ENCODE measurements around the gene AMBP. TPM values are rescaled to one million over a fixed set of nuclear protein-coding genes. Genes with fewer than 3 reads are reported as not detected.
A peak's percentile ranks its signal among the peaks of the same experiment; 100 is the strongest.

Gene AMBP
- total and polyA plus RNA-seq, 2 of the 13 experiments (the other 11 are each of a cell fraction or from before 2014, with no cell fraction given) = 1,510 to 2,580 TPM

- no peak; the same call in 1 of the 2 replicates for TF ChIP-seq POLR2AphosphoS2 (IDR thresholded peaks at IDR 0.05; ENCODE audit: low read depth, low read length)
- TF ChIP-seq ZNF503 (CRISPR knock-in tag; IDR thresholded peaks at IDR 0.05) = no peak
- TF ChIP-seq AGO2 (optimal IDR thresholded peaks at IDR 0.05; ENCODE audit: low read depth, low read length) = peak; percentile 97
- no peak for TF ChIP-seq RARA (CRISPR knock-in tag; IDR thresholded peaks at IDR 0.05)
- TF ChIP-seq YEATS2 (CRISPR knock-in tag; IDR thresholded peaks at IDR 0.05; ENCODE audit: borderline replicate concordance) = no peak
- TF ChIP-seq RAD51 (IDR thresholded peaks at IDR 0.05; ENCODE audit: borderline replicate concordance) = no peak
- TF ChIP-seq ZFP37 (CRISPR knock-in tag; IDR thresholded peaks at IDR 0.05; ENCODE audit: borderline replicate concordance) = no peak
- no peak for TF ChIP-seq ATF5 (CRISPR knock-in tag; IDR thresholded peaks at IDR 0.05; ENCODE audit: low read depth)
- TF ChIP-seq DPF2 (CRISPR knock-in tag; IDR thresholded peaks at IDR 0.05; ENCODE audit: borderline replicate concordance, low read depth) = no peak
- TF ChIP-seq ISX (CRISPR knock-in tag; conservative IDR thresholded peaks at IDR 0.05) = no peak
- TF ChIP-seq ZNF607 (CRISPR knock-in tag; IDR thresholded peaks at IDR 0.05; ENCODE audit: borderline replicate concordance) = no peak
- TF ChIP-seq HNRNPK (IDR thresholded peaks at IDR 0.05; ENCODE audit: low read depth, low read length, poor library complexity, severe bottlenecking) = no peak
- TF ChIP-seq RFXAP (CRISPR knock-in tag; IDR thresholded peaks at IDR 0.05; ENCODE audit: borderline replicate concordance) = no peak; the same call in 1 of the 2 replicates
- TF ChIP-seq SMC3 (IDR thresholded peaks at IDR 0.05; ENCODE audit: low read length) = no peak
- no peak for TF ChIP-seq HOXD1 (CRISPR knock-in tag; IDR thresholded peaks at IDR 0.05)
- no peak for TF ChIP-seq ETS1 (CRISPR knock-in tag; IDR thresholded peaks at IDR 0.05)
- TF ChIP-seq PAWR (CRISPR knock-in tag; IDR thresholded peaks at IDR 0.05; ENCODE audit: borderline replicate concordance) = no peak
- no peak for TF ChIP-seq NCOA1 (CRISPR knock-in tag; IDR thresholded peaks at IDR 0.05)
- no peak for TF ChIP-seq MIXL1 (CRISPR knock-in tag; IDR thresholded peaks at IDR 0.05)
- TF ChIP-seq MIER2 (CRISPR knock-in tag; IDR thresholded peaks at IDR 0.05) = no peak
- TF ChIP-seq ZNF543 (CRISPR knock-in tag; IDR thresholded peaks at IDR 0.05) = 0 out of 2 replicates have a peak, but pooled peaks have one; percentile 38
- TF ChIP-seq ZNF281 (CRISPR knock-in tag; IDR thresholded peaks at IDR 0.05; ENCODE audit: borderline replicate concordance) = no peak
- 0 out of 2 replicates have a peak, but pooled peaks have one; percentile 68 for TF ChIP-seq ZNF782 (CRISPR knock-in tag; IDR thresholded peaks at IDR 0.05; ENCODE audit: borderline replicate concordance)
- no peak; the same call in 1 of the 2 replicates for TF ChIP-seq CBFB (CRISPR knock-in tag; IDR thresholded peaks at IDR 0.05)
- TF ChIP-seq MXI1 (IDR thresholded peaks at IDR 0.05; ENCODE audit: borderline replicate concordance, low read depth, low read length) = no peak
Measured at GRCh38 chr9:114059047-114059803, 18.9 kb downstream of the AMBP start (continued).
